Osteoblast (primary cell): ENCODE data around the gene GJA4. TPM values are rescaled to one million over a fixed set of nuclear protein-coding genes. Genes with fewer than 3 reads are reported as not detected.
A peak's percentile ranks its signal among the peaks of the same experiment; 100 is the strongest.

Experiments
- DNase-seq: peaks from one replicate; pipeline ENCODE4 v3.0.0; 2011; ENCODE audit warnings: low spot score, mixed read lengths; ENCODE audit not compliant: insufficient read length; ENCODE audit errors: missing footprints
- H2AFZ ChIP-seq: 2 replicates; pipeline ENCODE4 v1.6.0; 2011; ENCODE audit warnings: mild to moderate bottlenecking, low read length
- H3K27ac ChIP-seq: 2 replicates; pipeline ENCODE4 v1.5.1; 2011; ENCODE audit warnings: mild to moderate bottlenecking, low read depth, low read length, moderate library complexity
- H3K27me3 ChIP-seq: 2 replicates; pipeline ENCODE4 v1.6.0; 2012; ENCODE audit warnings: mild to moderate bottlenecking, control low read depth, inconsistent platforms, low read length, moderate library complexity; ENCODE audit not compliant: insufficient read depth
- H3K36me3 ChIP-seq: 2 replicates; pipeline ENCODE4 v1.5.1; 2011; ENCODE audit warnings: mild to moderate bottlenecking, low read length, control low read depth, moderate library complexity; ENCODE audit not compliant: insufficient read depth
- H3K4me1 ChIP-seq: 2 replicates; pipeline ENCODE4 v1.5.1; 2011; ENCODE audit warnings: mild to moderate bottlenecking, low read length, control low read depth, moderate library complexity; ENCODE audit not compliant: insufficient read depth
- H3K4me2 ChIP-seq: 2 replicates; pipeline ENCODE4 v1.6.0; 2011; ENCODE audit warnings: mild to moderate bottlenecking, low read length; ENCODE audit not compliant: insufficient read depth
- H3K4me3 ChIP-seq: fragments of 200-600 bp; sonication (generic); 3 replicates; pipeline ENCODE4 v1.5.1; 2012; ENCODE audit warnings: mild to moderate bottlenecking, low read length, inconsistent platforms; ENCODE audit not compliant: insufficient read depth
- H3K79me2 ChIP-seq: 2 replicates; pipeline ENCODE4 v1.6.0; 2012; ENCODE audit warnings: mild to moderate bottlenecking, low read length, control low read depth, inconsistent platforms; ENCODE audit not compliant: insufficient read depth
- H3K9me3 ChIP-seq: 2 replicates; pipeline ENCODE4 v1.5.1; 2011; ENCODE audit warnings: low read depth, low read length, control low read depth
- H4K20me1 ChIP-seq: 2 replicates; pipeline ENCODE4 v1.6.0; 2012; ENCODE audit warnings: mild to moderate bottlenecking, low read length, control low read depth; ENCODE audit not compliant: insufficient read depth
- total RNA-seq: library from RNA; depleted of rRNA; stranded (reverse); fragments of >200 nt; gene quantifications from 2 replicates; pipeline ENCODE4 v1.2.3, GENCODE V29; 2012
- TF ChIP-seq, protein P1 (sequence below): IDR thresholded peaks from 2 replicates; pipeline ENCODE4 v1.5.1; 2011; ENCODE audit warnings: mild to moderate bottlenecking, low read depth, low read length, moderate library complexity; ENCODE audit errors: extremely low read depth

GJA4 gene
- total RNA-seq, 1 donor, result not detected

GRCh38 chr1:34750610-34751009 lies 42.2 kb upstream of the GJA4 start:
- H3K9me3 ChIP-seq, result no peaks in the 10 kb centered on the region
- TF ChIP-seq, protein P1, sequence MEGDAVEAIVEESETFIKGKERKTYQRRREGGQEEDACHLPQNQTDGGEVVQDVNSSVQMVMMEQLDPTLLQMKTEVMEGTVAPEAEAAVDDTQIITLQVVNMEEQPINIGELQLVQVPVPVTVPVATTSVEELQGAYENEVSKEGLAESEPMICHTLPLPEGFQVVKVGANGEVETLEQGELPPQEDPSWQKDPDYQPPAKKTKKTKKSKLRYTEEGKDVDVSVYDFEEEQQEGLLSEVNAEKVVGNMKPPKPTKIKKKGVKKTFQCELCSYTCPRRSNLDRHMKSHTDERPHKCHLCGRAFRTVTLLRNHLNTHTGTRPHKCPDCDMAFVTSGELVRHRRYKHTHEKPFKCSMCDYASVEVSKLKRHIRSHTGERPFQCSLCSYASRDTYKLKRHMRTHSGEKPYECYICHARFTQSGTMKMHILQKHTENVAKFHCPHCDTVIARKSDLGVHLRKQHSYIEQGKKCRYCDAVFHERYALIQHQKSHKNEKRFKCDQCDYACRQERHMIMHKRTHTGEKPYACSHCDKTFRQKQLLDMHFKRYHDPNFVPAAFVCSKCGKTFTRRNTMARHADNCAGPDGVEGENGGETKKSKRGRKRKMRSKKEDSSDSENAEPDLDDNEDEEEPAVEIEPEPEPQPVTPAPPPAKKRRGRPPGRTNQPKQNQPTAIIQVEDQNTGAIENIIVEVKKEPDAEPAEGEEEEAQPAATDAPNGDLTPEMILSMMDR, result no peak
- no peak overlapping the region for H2AFZ ChIP-seq
- H3K27me3 ChIP-seq, result no peaks in the 10 kb centered on the region
- no peak overlapping the region for H3K4me3 ChIP-seq
- no peak overlapping the region for H3K27ac ChIP-seq
- peak; percentile 49 for DNase-seq
- H3K4me2 ChIP-seq, result no peak overlapping the region
- no peaks in the 10 kb centered on the region for H3K79me2 ChIP-seq
- no peaks in the 10 kb centered on the region for H4K20me1 ChIP-seq
- H3K4me1 ChIP-seq, result no peaks in the 10 kb centered on the region
- H3K36me3 ChIP-seq, result no peaks in the 10 kb centered on the region

GRCh38 chr1:34753163-34753562 lies 39.6 kb upstream of the GJA4 start:
- TF ChIP-seq, protein P1, result no peak
- H3K9me3 ChIP-seq, result no peaks in the 10 kb centered on the region
- H3K4me2 ChIP-seq, result no peak overlapping the region
- no peaks in the 10 kb centered on the region for H3K4me1 ChIP-seq
- H2AFZ ChIP-seq, result no peak overlapping the region
- H3K27ac ChIP-seq, result no peak overlapping the region
- H3K36me3 ChIP-seq, result no peaks in the 10 kb centered on the region
- DNase-seq, result no peak
- no peaks in the 10 kb centered on the region for H3K27me3 ChIP-seq
- H3K4me3 ChIP-seq, result no peak overlapping the region
- no peaks in the 10 kb centered on the region for H3K79me2 ChIP-seq
- H4K20me1 ChIP-seq, result no peaks in the 10 kb centered on the region

- Histone ChIP-seq H2AFZ (no peak within 1 kb of the TSS), H3K9me3 (no peaks in the 10 kb centered on the region), H3K79me2 (no peaks in the 10 kb centered on the region), H3K4me1 (no peaks in the 10 kb centered on the region), H3K27ac (no peak within 1 kb of the TSS), H3K36me3 (no peaks in the 10 kb centered on the region), H3K27me3 (no peaks in the 10 kb centered on the region), H3K4me2 (no peak within 1 kb of the TSS), H3K4me3 (no peak within 1 kb of the TSS), H4K20me1 (no peaks in the 10 kb centered on the region)
- DNase-seq, result no peak
- TF ChIP-seq, protein P1, result no peak
Observed at GRCh38 chr1:34754964-34755637, 37.7 kb upstream of the GJA4 start, which contains the start of gene GJB5. Gene GJB5, plus strand, starts transcription at chr1:34755047. Its CDS starts 2,284 bp downstream, at chr1:34757331.

- DNase-seq, result peak; percentile 66
- TF ChIP-seq, protein P1, result no peak
Observed at GRCh38 chr1:34755961-34756360, 36.8 kb upstream of the GJA4 start.

More at GRCh38 chr1:34755961-34756360, 36.8 kb upstream of the GJA4 start:
- Histone ChIP-seq H2AFZ (no peak overlapping the region), H3K4me2 (no peak overlapping the region), H3K27ac (no peak overlapping the region), H3K4me1 (no peaks in the 10 kb centered on the region), H3K27me3 (no peaks in the 10 kb centered on the region), H3K79me2 (no peaks in the 10 kb centered on the region), H3K9me3 (no peaks in the 10 kb centered on the region), H3K4me3 (no peak overlapping the region), H4K20me1 (no peaks in the 10 kb centered on the region), H3K36me3 (no peaks in the 10 kb centered on the region)
